ENCODE results near the gene FBXL20.

FBXL20 gene

DNA sequence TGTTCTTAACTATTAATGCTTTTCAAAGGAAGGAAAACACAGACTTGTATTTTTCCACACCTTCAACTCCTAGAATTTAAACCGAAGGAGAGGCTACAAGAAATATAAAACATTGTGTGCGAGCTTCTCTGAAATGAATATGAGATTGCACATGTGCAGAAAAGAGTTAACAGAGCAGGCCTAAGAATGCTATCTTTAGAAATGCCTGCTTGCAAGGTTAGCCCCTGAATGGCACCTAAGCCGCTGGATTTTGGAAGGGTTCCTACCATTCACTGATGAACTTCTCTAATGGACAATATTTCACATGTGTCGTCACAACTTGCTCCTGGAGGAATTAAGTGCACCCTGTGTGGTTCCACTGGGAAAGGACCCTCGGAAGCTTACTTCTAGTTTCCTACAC, 69.3 kb downstream of the FBXL20 start:
- TF ChIP-seq CTCF (IDR thresholded peaks at IDR 0.05; ENCODE audit: low read depth, low read length), result no peak
- no peak overlapping the region for H3K4me3 ChIP-seq (replicated peaks in 1 of 2; ENCODE audit: low read depth in 2 of 2, low read length in 2 of 2)
- no peak for DNase-seq (ENCODE audit: low read depth in 2 of 2)

- TF ChIP-seq CTCF (IDR thresholded peaks at IDR 0.05; ENCODE audit: low read depth, low read length), result no peak
- no peak overlapping the region for H3K4me3 ChIP-seq (replicated peaks in 1 of 2; ENCODE audit: low read depth in 2 of 2, low read length in 2 of 2)
- no peak for DNase-seq (ENCODE audit: low read depth in 2 of 2)
These were observed 72.6 kb downstream of the FBXL20 start for GRCh38 chr17:39328815-39329214.

DNA sequence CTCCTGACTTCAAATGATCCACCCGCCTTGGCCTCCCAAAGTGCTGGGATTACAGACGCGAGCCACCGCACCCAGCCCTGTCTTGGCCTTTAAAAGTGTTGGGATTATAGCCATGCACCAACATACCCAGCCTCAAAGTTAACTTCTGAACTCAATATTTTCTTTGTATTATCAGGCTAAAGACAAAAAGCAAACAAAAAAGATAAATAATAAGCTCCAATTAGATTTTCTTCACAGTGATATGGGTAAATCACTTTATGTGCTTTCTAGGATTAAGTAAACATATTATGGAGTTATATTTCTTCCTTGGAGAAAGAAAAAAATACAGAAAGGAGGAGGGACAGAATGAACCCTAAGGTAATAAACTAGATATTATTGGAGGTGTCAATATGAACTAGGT, 74.3 kb downstream of the FBXL20 start:
- no peak for TF ChIP-seq CTCF (IDR thresholded peaks at IDR 0.05; ENCODE audit: low read depth, low read length)
- H3K4me3 ChIP-seq (replicated peaks in 1 of 2; ENCODE audit: low read depth in 2 of 2, low read length in 2 of 2), result no peak overlapping the region

DNA sequence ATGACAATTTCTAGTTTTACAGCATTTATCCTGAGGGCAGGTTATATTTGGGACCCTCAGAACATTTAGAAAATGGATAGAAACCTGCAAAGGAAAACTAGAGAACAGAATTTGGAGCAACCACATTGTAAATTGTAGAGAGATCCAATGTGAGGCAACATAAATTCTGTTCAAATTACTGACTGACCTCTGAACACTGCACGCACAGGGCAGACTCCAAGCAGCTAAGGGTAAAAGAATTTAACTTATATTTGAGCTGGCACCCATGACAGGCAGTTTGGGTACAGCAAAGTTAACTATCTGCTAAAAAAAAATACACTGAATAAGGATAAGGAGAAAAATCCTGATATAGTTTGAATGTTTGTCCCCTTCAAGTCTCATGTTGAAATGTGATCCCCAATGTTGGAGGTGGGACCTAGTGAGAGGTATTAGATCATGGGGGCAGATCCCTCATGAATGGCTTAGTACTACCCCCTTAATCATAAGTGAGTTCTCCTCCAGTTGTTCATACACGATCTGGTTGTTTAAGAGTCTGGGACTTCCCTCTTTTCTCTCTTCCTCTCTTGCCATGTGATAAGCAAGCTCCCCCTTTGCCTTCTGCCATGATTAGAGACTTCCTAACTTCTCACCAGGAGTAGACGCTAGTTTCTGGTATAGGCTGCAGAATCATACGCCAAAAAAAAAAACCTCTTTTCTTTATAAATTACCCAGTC, 75.7 kb downstream of the FBXL20 start:
- no peak for TF ChIP-seq CTCF (IDR thresholded peaks at IDR 0.05; ENCODE audit: low read depth, low read length)
- DNase-seq (ENCODE audit: low read depth in 2 of 2), result no peak
- no peak overlapping the region for H3K4me3 ChIP-seq (replicated peaks in 1 of 2; ENCODE audit: low read depth in 2 of 2, low read length in 2 of 2)

More for the DNA sequence above, 74.3 kb downstream of the FBXL20 start:
- DNase-seq (ENCODE audit: low read depth in 2 of 2), result no peak

GRCh38 chr17:39318636-39319035, 82.8 kb downstream of the FBXL20 start:
- no peak for TF ChIP-seq CTCF (IDR thresholded peaks at IDR 0.05; ENCODE audit: low read depth, low read length)
- no peak for DNase-seq (ENCODE audit: low read depth in 2 of 2)
- no peak overlapping the region for H3K4me3 ChIP-seq (replicated peaks in 1 of 2; ENCODE audit: low read depth in 2 of 2, low read length in 2 of 2)

DNA sequence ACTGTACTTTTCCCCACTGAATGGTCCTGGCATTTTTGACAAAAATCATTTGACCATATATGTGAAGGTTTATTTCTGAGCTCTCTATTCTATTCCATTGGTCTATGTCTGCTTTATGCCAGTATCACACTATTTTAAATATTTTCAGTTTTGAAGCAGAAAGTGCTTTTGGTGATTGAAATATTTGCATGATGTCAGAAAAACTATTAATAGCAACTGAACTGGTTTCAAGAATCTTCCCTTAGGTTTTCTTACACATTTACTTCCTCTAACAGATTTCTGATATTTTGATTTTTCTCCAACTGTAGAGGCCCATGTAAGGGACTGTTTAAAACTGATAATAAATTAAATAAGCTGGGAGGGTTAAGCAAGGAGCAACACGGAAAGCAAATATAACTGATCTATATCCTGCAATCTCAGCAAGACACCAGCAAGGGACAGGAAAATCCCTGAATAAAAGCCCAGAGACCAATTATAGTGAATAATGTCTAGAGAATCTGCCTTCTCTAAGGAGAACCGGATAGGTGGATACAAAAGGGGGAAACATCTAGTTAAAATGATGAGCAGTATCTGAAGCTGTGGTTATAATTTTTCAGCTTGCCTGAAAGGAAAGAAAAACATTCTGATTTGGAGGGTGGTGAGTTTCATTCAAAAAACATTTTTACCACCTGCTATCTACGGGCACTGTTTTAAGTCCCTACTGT, 94.8 kb downstream of the FBXL20 start:
- no peak for TF ChIP-seq CTCF (IDR thresholded peaks at IDR 0.05; ENCODE audit: low read depth, low read length)
- no peak overlapping the region for H3K4me3 ChIP-seq (replicated peaks in 1 of 2; ENCODE audit: low read depth in 2 of 2, low read length in 2 of 2)
- peak; percentile 18 to 31 for DNase-seq (ENCODE audit: low read depth in 2 of 2)

Data from cardiac fibroblast (primary cell).